ENCODE data around the gene HACL1.

HACL1 gene

DNA sequence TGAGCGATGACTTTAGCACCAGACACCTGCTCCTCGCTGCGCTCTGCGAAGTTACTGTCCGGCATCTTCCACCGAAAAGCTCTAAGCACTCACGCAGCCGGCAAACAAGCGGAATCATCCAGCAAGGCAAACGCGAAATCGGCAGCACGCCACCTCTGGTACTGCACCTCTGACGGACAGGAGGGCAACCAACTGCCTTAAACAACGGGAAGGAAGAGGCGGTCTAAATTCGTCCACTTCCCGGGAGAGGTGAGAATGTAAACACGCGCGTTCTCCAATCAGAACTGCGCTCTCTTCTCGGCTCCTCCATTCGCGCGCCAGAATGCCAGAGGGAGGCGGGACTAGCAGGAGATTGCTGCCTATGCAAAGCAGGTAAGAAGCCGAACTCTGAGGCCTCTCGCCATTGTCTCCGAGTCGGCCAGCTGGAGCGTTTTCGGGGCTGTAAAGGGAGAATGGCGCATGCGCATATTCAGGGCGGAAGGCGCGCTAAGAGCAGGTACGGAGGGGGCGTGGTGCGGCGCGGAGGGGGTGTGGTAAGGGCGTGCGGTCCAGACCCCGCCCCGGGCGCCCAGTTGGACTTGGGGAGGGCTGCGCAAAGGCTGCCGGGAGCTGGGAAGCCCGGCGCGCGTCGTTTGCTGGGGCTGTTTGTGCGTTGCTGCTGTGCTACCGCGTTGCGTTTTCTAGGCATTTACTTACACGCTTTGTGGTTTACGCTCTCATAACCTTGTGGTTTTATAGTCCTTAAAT is at the start of gene HACL1, which contains the start of gene BTD:
Gene HACL1, minus strand, starts transcription at position 171 of the 747 bp plus-strand sequence. Its CDS starts 106 bp downstream, at position 65.
Gene BTD, plus strand, starts transcription at position 347 of the 747 bp plus-strand sequence. CDS start 33,695 bp downstream, outside the sequence.
- DNase-seq (ENCODE audit: low read depth), result peak; percentile 99

DNA sequence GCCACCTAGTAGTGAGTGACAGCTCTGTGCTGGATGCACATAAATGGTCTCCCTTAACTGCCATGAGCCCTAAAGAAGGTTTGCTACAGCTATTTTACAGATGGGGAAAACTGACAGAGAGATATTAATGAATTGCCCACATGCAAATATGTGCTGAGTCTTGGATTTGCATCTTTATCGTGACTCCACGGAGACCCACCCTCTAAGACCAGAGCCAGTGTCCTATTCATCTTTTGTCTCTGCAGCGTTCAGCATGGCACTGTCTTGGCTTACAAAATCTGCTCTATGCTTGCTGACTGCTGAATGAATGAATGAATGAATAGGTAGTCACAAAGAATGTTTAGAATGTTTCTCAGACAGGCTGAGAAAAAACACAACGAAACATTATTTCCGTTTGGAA is 48.5 kb upstream of the HACL1 start:
- no peak for DNase-seq (ENCODE audit: low read depth)

DNA sequence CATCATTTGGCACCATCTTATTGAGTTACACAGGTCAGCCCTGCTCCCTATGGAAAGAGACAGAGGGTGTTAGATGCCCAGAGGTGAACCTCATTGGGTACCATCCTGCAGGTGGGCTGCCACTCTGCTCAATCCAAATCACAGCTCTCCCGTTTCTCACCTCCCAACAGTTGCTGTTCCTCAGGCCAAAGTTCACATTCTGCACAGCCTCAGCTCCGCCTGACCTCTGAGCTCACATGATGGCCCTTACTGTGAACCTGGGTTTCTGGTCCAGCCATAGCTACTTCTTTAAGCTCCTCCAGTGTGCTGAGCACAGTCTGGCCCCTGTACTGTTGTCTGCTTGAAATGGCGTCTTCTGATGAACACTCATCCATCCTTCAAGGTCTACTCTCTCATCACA is 48.0 kb upstream of the HACL1 start:
- DNase-seq (ENCODE audit: low read depth), result no peak

DNA sequence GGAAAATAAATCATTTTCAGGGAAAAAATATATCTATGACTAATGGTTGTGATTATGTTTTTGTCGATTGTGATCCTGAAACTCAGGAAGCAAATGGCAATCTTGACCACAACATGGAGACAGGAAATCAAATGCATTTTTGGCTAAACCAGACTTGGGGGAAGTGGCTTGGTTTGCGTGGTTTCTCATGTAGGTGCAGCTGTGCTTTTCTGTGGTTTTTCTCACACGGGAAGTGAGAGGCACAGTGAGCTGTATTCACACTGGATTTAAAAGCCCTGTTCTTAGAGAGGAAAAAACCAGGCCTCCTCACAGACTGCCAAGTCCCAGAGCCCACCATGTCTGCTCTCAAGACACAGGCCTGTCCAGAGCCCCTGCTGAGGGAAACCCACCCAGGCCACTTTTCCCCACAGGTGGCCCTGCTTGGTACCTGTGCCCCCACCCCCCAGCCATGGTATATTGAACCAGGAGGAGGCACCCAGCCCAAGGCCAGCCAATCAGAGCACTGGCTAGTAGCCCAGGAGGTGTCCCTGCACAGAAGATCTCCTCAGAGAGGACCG is 46.3 kb upstream of the HACL1 start:
- peak; percentile 9 for DNase-seq (ENCODE audit: low read depth)

DNA sequence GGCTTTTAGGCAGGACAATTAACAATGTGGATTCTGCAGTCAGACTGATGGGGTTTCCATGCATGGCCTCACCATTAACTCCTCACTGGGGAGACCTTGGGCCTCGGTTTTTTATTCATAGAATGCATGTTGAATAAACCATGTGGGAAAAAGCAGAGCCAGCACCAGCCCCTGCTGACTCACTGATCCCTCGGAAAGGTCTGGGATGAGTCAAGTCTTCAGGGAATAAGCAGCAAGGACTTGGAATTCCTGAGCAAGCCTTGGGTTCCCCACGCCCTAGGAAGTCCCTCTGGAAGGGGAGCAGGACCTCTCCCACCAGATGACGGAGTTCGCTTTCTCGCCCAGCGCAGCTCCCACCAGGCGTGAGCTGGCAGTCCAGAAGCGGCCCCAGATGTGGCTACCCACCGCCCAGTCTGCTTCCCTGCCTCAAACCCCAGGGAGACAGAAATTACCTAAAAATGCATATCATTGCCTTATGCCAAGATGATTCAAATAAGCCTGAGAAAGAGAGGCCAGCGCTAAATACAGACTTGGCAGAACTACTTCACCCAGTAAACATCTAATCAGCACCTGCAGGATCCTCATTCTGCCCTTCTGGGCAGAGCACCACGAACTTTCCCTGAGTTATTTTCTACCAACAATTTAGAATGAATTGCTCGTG is 45.6 kb upstream of the HACL1 start:
- no peak for DNase-seq (ENCODE audit: low read depth)

DNA sequence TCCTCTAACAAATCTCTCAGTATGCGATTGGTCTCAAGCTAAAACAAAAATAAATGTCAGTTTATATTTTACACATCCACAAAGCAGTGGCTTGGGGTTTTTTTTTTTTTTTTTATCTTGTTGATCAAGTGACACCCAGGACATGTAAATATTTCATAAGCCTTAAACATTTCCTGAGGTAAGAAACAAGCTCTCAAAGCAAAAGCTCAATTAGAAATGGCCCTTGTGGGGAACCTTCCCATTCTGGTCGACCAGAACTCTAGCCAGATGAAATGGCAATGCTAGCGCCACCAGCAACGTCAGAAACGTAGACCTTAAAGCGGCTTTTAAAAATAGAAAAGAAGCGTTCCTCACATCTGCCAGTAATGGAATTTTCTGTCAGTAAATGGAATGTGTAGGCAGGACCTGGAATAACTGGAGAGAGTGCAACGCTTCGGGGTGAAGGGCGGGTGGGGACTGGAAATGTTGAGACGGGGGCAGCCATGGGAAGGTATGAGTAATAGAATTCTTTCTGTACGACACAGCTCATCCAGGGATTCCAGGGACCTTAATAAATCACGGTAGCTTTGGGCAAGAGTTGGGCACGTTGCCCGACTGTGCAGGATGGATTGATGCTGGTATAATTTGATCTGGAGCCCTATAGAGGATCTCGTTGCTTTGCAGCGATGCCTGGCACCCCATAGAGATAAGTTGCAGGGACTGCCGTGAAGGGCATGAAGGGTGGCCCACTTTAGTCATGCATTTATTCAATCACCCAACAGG is 44.6 kb upstream of the HACL1 start:
- no peak for DNase-seq (ENCODE audit: low read depth)

DNA sequence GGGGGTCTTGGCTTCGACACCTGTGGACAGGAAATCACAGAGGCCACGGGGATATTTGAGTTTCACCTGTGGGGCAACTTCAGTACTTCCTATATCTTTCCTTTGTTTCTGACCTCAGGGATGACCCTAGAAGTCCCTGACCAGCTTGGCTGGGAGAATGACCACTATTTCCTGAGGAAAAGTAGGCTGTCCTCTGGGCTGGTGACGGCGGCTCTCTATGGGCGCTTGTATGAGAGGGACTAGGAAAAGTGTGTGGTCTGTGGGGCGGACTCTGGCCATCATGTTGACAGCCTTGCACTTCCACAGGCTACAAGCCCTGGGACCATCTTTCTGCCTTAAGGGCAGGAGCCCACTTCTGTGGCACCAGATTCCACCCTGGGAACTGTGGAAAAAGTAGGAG is 43.9 kb upstream of the HACL1 start:
- DNase-seq (ENCODE audit: low read depth), result no peak

DNA sequence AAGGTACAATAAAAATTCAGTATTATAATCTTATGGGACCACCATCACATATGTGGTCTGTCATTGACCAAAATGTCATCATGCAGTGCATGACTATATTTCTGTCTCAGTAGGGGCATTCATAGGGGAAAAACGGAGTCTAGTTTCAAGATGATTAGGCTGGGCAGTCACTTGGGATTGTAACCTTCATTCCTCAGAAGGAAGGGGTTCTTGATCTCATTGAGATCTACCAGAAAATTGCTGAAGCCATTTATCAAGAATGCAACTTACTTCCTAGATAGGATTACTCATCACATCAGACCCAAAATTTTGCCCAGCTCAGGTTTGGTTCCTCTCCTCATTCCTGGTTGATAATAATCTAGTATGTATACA is 37.5 kb upstream of the HACL1 start:
- no peak for DNase-seq (ENCODE audit: low read depth)

DNA sequence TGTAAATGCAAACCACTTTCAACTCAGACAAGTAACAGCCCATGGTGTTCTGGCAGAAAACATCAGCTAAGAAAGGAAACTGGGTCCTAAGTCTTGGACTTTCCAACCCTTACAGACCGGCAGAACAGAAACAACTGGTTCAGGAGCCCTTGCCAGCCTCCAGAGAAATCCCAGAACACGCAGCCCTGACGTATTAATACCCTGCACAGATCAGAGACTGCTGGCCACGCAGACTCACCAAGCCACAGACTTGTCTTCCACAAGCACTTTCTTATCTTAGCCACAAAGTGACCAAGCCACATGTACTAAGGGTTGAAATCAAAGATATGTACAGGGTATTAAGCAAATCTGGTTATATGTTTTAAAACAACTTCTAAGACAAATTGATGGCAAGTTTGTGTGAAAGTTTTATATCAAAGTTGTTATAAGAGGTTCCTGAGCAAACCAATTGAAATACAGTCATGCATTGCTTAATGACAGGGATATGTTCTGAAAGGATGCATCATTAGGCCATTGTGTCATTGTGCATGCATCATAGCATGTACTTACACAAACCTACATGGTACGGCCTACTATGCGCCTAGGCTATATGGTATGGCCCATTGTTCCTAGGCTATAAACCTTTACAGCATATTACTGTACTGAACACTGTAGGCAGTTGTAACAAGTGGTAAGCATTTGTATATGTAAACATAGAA is 37.0 kb upstream of the HACL1 start:
- no peak for DNase-seq (ENCODE audit: low read depth)

DNA sequence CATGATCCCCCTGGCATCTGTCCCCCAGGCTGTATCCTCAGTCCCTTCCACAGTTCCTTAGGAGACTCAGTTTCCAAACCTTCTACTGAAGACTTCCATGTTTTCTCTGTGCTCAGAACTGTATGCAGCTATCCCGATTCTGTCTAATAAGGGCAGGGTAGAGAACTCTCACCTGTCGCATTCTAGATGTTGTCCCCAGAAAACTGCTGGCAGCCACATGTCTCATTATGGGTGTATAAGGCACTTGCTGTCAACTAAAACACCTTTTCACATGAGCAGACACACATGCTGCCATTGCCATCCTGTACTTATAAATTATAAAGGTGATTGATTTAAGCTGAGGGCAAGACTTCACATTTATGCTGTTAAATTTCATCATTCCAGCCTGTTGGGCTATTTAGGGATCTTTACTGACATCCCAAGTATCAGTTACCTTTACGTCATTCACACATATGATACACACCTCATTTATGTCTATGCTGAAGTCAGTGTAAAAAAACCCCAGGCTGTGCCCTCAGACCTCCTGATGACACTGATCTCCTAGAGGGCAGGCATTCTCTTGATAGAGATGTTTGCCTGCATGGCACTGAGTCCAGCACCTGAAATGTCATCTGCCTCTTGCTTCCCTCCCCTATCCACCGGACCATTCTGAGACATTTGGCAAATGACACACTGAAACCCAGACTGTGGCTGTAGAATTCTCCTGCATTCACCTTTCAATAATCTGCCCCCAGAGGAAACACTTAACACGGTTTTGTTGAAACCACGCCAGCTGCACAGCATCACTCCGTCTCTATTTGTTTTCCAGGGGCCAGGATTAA is 36.0 kb upstream of the HACL1 start:
- DNase-seq (ENCODE audit: low read depth), result no peak

DNA sequence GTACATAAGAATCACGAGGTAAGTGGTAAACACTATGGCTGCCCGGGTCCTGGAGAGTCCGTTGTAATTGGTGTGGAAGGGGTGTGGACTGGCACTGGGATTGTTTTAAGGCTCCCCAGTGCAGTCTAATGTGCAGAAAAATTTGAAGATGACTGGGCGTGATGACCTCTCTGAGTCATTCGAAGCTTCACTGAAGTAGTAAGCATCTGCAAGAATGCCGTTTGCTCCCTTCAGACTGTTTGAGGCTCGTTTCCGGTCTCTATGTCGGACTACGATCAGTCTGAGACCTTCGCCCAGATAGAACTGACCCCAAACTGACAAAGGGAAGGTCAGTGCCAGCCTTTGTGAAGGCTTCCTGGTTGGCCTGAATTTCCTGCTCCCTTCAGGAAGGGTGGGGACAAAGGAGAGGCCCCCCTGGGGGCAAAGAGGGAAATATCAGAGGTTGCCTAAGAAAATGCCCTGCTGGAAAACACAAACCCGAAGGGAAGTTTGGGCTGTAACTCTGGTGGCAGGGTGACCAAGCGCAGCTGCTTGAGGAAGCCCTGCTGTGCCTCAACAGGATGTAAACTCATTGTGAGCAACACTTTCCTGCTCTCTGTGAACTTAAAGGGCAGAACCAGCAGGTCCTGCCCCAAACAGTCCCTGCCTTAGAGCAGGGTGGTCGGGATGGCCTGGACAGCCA is 34.8 kb upstream of the HACL1 start:
- no peak for DNase-seq (ENCODE audit: low read depth)

DNA sequence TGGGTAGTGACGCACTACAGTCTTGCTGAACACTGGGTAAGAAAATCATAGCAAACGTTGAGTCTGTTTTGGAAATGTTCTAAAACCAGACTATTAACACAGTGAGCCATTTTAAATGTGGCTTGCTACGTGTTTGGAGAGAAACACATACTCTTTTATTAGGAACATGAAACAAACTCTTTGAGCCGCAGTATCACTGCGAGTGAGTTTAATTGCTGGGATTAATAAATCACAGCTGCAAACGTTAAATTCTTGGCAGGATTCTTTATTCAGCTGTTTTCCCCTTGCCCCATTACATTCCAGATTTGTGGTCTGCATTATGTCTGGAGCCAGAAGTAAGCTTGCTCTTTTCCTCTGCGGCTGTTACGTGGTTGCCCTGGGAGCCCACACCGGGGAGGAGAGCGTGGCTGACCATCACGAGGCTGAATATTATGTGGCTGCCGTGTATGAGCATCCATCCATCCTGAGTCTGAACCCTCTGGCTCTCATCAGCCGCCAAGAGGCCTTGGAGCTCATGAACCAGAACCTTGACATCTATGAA is 33.8 kb upstream of the HACL1 start:
- DNase-seq (ENCODE audit: low read depth), result no peak

DNA sequence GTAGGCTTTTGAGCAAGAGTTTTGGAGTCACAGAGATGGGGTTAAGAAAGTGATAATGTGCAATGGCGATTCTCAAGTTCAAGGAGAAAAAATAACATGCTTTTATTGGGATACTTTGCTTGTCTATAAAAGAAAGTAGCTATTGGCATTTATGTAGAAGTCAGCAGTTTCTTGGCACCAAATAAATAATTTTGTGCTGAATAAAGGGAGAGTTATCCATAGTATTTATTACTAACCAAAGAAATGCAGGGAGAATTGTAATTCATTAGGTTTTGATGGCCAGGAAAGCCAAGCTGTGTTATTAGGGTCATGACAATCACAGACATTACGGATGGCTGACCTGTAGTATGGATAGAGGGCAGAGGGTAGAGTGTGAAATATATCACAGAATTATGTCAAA is 33.3 kb upstream of the HACL1 start:
- no peak for DNase-seq (ENCODE audit: low read depth)

DNA sequence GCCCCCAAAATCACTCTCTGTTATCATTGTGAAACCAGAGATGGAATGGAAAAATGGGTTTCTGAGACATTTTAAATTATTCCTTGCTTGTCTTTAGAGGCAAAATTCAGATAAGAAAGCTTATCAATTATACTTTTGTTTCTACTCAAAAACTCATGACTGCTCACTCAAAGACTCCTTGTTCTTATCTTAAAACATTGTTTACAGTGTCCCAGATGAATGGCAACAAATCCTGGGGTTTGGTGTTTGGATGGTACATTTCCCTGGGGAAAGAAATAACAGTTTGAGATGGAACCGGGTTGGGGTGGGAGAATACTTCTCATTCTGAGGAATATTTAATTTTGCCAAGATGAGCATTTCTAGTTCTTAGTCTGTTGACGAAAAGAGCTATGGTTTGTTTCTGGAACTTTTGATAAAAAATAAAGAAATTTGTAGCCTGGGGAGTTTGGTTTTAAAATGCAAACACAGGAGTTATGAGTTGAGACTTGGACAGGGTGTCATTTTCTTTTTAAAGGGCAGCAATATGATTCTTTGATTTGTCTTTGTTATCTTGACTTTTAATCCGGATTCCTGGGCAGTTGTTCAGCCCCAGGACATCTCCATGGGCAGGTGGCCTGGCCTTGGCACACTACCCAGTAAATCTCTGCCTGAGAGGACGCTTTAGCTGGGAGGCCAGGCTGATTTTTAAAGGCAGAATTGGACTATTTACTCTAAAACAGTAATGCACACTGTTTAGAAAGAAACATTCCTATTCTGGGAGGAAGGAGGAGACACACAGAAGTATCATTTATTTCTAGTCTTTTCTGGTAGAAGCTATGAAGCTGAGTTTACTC is 32.6 kb upstream of the HACL1 start:
- DNase-seq (ENCODE audit: low read depth), result no peak

DNA sequence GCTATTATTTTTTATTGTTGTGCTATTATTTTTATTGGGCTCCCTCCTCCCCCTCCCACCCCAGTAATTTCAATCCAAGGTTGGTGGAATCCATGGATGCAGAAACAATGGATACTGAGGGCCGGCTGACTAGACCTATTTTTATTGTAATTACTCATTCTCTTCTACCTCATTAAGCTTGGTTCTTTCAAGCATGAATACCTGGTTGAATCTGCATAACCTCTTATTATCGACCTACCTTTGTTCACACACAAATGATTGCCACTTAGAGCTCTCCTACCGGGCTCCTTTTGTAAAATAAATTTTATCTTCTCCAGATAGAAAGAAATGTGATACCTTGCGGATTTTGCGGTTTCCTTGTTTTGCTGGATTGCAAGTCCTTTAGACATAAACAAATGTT is 31.8 kb upstream of the HACL1 start:
- DNase-seq (ENCODE audit: low read depth), result no peak

DNA sequence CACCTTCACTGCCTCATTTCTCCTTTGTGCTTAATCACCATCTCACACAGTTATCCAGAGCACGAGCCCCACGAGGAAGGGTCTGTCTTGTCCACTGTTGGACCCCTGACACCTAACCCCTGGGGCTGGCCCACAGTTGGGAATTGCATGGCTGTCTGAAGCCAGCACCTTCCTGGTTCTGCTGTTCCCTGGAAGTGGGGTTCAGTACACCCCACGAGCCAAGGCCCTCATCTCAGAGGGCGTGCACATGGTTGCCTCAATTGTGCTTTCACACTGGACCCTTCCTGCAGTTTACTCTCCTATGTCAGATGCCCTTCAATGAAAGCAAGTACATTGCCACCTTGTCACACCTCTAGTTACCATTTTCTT is 30.8 kb upstream of the HACL1 start:
- DNase-seq (ENCODE audit: low read depth), result no peak

DNA sequence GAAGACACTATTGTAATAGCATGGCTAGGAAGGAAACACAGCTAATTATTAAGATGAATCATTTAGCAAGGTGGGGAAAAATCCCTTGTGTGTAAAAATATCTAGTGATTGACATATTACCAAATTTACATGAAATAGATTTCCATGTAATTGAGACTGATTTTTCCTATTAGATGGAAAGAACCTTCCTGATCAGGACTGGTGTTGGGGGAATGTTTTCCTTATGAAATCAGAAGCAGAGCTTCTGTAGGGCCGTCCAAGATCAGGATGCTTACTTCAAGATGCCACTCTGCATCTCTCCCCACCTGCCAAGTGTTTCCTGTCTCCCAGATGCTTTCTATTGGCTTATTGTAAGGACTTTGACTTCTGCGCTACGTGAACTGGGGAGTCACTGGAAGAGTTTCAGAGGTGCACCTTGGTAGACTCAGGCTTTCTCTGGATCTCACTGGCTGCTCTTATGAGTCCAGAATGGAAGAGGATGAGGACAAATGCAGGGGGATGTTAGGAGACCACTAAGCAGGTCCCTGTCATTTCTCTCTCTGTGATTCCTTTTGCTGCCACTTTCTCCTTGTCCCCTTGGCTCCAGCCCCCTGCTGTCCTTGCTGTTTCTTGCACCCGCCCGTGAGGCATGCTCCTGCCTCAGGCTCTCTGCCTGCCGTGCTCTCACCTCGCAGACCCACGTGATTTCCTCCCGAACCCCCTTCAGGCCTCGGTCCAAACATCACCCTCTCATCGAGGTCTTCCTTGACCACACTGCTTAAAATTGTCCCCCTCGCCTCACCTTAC is 30.2 kb upstream of the HACL1 start:
- DNase-seq (ENCODE audit: low read depth), result no peak

DNA sequence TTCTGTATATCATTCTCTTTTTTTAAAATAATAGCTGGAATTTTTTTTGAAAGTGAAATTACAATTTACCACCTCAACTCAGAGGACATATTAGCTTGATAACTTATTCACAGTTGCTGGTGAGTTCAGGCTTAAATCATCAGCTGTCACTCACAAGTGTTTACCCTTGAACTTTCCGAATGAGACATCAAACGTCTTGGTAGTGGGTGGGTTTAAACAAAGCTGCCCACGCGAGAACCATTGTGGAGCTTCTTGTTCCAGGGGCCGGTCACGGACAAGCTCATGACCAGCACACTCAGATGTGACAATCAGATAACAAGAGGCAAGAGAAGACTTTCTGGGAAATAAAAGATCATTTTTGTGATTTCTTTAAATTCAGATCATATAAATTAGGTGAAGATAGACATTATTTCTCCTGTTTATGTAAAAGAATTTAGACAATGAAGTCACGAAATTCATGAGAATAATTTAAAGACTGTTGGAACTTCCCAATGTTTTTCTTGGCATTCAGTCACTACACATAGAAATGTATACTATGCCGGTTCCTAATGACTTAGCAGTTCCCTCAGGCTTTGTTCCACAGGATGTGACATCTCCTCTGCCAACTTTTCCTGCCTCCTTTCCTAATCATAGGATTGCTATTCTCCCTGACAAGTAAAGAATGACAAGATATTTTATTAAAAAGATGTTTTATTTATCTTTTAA is 29.4 kb upstream of the HACL1 start:
- DNase-seq (ENCODE audit: low read depth), result no peak
